Kidney (tissue), 14 donors: ENCODE measurements around the gene HPSE2. TPM values are rescaled to one million over a fixed set of nuclear protein-coding genes. Genes with fewer than 3 reads are reported as not detected.

Experiments used
- DNase-seq, 5 donors: peaks; one replicate each; pipeline ENCODE4 v3.0.0-alpha.2; 2013 to 2020
- FAIRE-seq: peaks from 2 replicates; lab custom pipeline; 2012; peaks lifted over from hg19 to GRCh38; lab: Jason Lieb, UNC
- H3K27ac ChIP-seq, 2 donors: one replicate each; pipeline ENCODE4 v1.7.0; 2013; ENCODE audit warnings: low read depth in 2 of 2, low read length in 2 of 2, inconsistent platforms in 1 of 2
- H3K27me3 ChIP-seq: one replicate; pipeline ENCODE4 v1.7.1; 2013; ENCODE audit warnings: low read length, inconsistent platforms; ENCODE audit not compliant: control insufficient read depth, insufficient read depth
- H3K36me3 ChIP-seq, 3 donors: one replicate each; pipeline versions ENCODE4 v1.7.0 to v1.7.1; 2013; ENCODE audit warnings: low read length in 3 of 3, control low read depth in 1 of 3, inconsistent platforms in 1 of 3; ENCODE audit not compliant: insufficient read depth in 3 of 3, control insufficient read depth in 2 of 3
- H3K4me1 ChIP-seq, 3 donors: one replicate each; pipeline versions ENCODE4 v1.7.0 to v1.7.1; 2013; ENCODE audit warnings: low read length in 3 of 3, inconsistent platforms in 1 of 3, low read depth in 1 of 3; ENCODE audit not compliant: control insufficient read depth in 2 of 3, insufficient read depth in 2 of 3
- H3K4me3 ChIP-seq, 3 donors: one replicate each; pipeline versions ENCODE4 v1.7.0 to v1.8.1; 2013; ENCODE audit warnings: low read length in 3 of 3, control low read depth in 1 of 3, inconsistent platforms in 1 of 3
- H3K9ac ChIP-seq, 3 donors: one replicate each; pipeline versions ENCODE4 v1.7.0 to v1.7.1; 2013; ENCODE audit warnings: low read length in 3 of 3, control low read depth in 1 of 3, inconsistent platforms in 1 of 3
- H3K9me3 ChIP-seq, 3 donors: one replicate each; pipeline versions ENCODE4 v1.7.0 to v1.7.1; 2013; ENCODE audit warnings: low read length in 3 of 3, control low read depth in 1 of 3, inconsistent platforms in 1 of 3; ENCODE audit not compliant: control insufficient read depth in 2 of 3, insufficient read depth in 1 of 3
- intact Hi-C: fragments of 100-400 bp; cut with DNase I; formaldehyde crosslinking; loops from one replicate; pipeline ENCODE4 v1.11.1; 2022
- polyA plus RNA-seq: library from polyadenylated mRNA; stranded (reverse); fragments of 350-450 nt; fragmentation: Illumina TruSeq; extraction: RNeasy Lipid Tissue Mini Kit (QIAGEN cat#74804); gene quantifications from one replicate; pipeline ENCODE4 v1.2.3, GENCODE V29; 2014; ENCODE audit warnings: low read depth, low replicate concordance; ENCODE audit not compliant: insufficient read depth
- total RNA-seq: library from RNA; stranded (reverse); fragmentation: NEBNext Ultra II Directional; extraction: Animal tissue kit (Norgen Biotek cat#: 25700); gene quantifications from one replicate; pipeline ENCODE4 v1.2.1, GENCODE V29; 2021
- TF ChIP-seq, protein P1 (sequence below): IDR thresholded peaks from 3 replicates; pipeline ENCODE4 v1.5.1; 2012; ENCODE audit warnings: mild to moderate bottlenecking, moderate library complexity, borderline replicate concordance; ENCODE audit not compliant: insufficient read depth; ENCODE audit errors: extremely low read depth
- donor health status: control.
- donor health status: control.
- donor health status: control.
- donor health status: control.
- donor health status: control.
- donor health status: DM: yes; HTN: yes; CAD: no.
- donor health status: Normal renal cell carcinoma (clear cell type).

HPSE2 gene
- total and polyA plus RNA-seq, 2 donors from 2014 or later, result 1.4 to 3.0 TPM

DNA sequence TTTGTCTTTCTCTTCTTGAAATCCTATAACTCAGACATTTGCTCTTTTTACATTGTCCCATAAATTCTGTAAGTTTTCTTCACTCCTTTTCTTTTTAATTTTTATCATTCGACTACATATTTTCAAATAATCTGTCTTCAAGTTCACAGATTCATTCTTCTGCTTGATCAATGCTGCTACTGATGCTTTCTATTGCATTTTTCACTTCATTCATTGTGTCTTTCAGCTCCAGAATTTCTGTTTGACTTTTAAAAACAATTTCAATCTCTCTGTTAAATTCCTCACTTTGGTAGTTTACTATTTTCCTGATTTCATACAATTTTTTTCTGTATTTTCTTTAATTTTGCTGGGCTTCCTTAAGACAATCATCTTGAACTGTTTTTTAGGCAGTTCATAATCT, 230.4 kb downstream of the HPSE2 start:
- Histone ChIP-seq H3K4me3 (no peak overlapping the region), H3K9ac (no peak overlapping the region), H3K27me3 (no peaks in the 10 kb centered on the region), H3K27ac (no peak overlapping the region), H3K4me1 (no peaks in the 10 kb centered on the region), H3K36me3 (no peaks in the 10 kb centered on the region), H3K9me3 (peaks cover 0 to 8% (median 0%) of the 10 kb centered on the region in 3 donors)
- FAIRE-seq (no peak), DNase-seq (no peak)
- TF ChIP-seq, protein P1, sequence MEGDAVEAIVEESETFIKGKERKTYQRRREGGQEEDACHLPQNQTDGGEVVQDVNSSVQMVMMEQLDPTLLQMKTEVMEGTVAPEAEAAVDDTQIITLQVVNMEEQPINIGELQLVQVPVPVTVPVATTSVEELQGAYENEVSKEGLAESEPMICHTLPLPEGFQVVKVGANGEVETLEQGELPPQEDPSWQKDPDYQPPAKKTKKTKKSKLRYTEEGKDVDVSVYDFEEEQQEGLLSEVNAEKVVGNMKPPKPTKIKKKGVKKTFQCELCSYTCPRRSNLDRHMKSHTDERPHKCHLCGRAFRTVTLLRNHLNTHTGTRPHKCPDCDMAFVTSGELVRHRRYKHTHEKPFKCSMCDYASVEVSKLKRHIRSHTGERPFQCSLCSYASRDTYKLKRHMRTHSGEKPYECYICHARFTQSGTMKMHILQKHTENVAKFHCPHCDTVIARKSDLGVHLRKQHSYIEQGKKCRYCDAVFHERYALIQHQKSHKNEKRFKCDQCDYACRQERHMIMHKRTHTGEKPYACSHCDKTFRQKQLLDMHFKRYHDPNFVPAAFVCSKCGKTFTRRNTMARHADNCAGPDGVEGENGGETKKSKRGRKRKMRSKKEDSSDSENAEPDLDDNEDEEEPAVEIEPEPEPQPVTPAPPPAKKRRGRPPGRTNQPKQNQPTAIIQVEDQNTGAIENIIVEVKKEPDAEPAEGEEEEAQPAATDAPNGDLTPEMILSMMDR, result no peak
- intact Hi-C loops, result no loop called here

DNA sequence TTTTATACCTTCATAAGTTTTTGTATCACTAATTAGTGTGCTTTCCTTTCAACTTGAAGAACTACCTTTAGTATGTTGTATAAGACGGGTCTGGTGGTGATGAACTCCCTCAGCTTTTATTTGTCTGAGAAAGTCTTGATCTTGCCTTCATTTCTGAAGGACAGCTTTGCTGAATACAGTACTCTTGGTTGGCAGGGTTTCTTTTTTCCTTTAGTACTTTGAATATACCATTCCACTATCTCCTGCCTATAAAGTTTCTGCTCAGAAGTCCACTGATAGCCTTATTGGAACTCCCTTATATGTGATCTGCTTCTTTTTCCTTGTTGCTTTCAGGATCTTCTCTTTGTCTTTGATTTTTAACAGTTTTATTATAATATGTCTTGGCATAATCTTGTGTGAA, 230.9 kb downstream of the HPSE2 start:
- H3K9me3 ChIP-seq, result peaks cover 0 to 8% (median 0%) of the 10 kb centered on the region in 3 donors
- TF ChIP-seq, protein P1, result no peak
- FAIRE-seq (no peak), DNase-seq (no peak)
- H3K4me3 ChIP-seq, result no peak overlapping the region
- no peak overlapping the region for H3K9ac ChIP-seq
- no peaks in the 10 kb centered on the region for H3K4me1 ChIP-seq
- H3K27ac ChIP-seq, result no peak overlapping the region
- no peaks in the 10 kb centered on the region for H3K36me3 ChIP-seq
- H3K27me3 ChIP-seq, result no peaks in the 10 kb centered on the region
- intact Hi-C loops, result no loop called here

DNA sequence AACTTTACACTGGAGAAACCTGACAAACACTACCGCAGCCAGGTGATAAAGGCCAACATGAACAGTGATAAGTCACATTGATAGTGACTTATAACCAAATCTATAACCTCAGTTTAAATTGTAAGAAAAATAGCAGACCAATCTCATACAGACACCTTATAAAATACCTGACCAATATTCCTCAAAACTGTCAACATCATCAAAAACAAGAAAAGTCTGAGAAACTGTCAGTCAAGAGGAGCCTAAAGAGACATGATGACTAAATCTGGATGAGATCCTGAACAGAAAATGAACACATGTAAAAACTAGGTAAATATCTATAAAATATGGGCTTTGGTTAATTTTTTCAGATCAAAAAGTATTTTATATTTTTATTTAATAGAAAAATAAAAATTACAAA, 233.3 kb downstream of the HPSE2 start:
- Histone ChIP-seq H3K27ac (no peak overlapping the region), H3K9ac (no peak overlapping the region), H3K4me3 (no peak overlapping the region), H3K27me3 (no peaks in the 10 kb centered on the region), H3K4me1 (no peaks in the 10 kb centered on the region), H3K9me3 (peaks cover 0 to 8% (median 0%) of the 10 kb centered on the region in 3 donors), H3K36me3 (no peaks in the 10 kb centered on the region)
- intact Hi-C loops, result no loop called here
- DNase-seq (no peak), FAIRE-seq (no peak)
- TF ChIP-seq, protein P1, result no peak

DNA sequence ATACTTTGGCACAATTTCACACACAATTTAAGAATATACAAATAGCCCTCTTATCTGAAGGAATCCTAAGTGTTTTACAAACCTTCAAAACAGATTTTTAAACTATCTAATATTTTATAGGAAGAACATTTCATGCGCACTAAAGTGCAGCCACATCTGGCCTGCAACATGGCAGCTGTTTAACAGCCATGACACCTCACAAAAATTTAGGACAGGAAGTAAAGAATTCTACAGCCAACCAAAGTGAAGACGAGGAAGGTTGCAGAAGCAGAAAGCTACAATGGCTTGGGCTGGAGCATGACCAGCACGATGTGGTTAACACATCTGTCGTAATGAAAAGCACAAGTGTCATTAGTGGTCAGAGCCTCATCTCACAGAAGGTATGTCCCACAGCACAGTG, 238.1 kb downstream of the HPSE2 start:
- Histone ChIP-seq H3K27me3 (no peaks in the 10 kb centered on the region), H3K36me3 (no peaks in the 10 kb centered on the region), H3K4me1 (no peaks in the 10 kb centered on the region), H3K9me3 (no peaks in the 10 kb centered on the region), H3K27ac (no peak overlapping the region), H3K4me3 (no peak overlapping the region), H3K9ac (no peak overlapping the region)
- FAIRE-seq (no peak), DNase-seq (no peak)
- intact Hi-C loops, result no loop called here
- TF ChIP-seq, protein P1, result no peak
